GM19239 (cell line): Measurements from ENCODE around the gene PABPC3.

Experiments
- DNase-seq: peaks from one replicate; pipeline ENCODE4 v3.0.0; 2011; ENCODE audit warnings: low spot score; ENCODE audit not compliant: insufficient read length
- FAIRE-seq: peaks from 2 replicates; lab custom pipeline; 2011; peaks lifted over from hg19 to GRCh38; lab: Jason Lieb, UNC

PABPC3 gene

DNA sequence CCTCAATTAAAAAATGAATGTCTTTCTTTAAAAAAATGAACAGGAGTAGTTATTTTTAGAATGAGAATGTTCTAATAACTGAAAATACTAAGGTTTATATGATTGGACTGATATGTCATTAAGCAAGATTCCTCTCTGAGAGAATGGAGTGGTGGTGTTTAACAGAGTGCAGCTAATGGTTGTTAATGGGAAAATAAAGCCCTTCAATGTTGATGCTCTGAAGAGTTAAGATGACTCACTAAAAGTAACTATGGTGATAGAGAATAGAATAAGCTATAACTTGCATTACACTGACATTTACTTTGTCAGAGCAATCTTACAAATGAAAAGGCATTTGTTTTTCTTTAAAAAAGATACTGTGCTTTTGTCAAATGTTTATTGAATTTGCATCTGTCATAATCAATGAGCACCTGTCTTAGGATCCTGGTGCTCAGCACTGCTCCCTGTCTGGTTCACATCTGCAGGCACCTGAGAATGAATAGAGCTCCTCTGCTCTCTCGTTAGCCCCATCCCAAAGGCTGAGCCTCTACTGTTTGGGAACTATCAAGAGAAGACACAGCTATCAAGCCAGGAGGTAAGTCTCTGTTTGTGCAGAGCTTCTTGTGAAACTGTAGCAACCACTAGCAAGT lies 15.1 kb downstream of the PABPC3 start:
- DNase-seq (no peak), FAIRE-seq (no peak)

DNA sequence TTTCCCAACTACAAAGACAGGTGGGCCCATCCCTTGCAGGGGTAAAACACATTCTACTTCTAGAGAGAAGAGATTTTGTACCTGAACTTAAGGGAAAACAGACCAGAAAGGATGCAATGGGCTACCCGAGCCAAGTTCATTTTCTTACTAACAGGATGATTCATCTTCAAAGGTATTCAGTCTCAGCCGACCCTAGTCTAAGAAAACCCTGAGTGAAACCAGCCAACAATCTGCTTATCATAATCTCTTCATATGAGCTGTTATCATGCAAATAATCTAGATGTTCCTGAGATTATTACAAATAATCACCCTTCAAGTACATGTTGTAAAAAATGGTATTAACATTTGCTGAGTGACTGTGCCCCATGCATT lies 15.6 kb downstream of the PABPC3 start:
- FAIRE-seq = no peak
- DNase-seq = no peak

DNA sequence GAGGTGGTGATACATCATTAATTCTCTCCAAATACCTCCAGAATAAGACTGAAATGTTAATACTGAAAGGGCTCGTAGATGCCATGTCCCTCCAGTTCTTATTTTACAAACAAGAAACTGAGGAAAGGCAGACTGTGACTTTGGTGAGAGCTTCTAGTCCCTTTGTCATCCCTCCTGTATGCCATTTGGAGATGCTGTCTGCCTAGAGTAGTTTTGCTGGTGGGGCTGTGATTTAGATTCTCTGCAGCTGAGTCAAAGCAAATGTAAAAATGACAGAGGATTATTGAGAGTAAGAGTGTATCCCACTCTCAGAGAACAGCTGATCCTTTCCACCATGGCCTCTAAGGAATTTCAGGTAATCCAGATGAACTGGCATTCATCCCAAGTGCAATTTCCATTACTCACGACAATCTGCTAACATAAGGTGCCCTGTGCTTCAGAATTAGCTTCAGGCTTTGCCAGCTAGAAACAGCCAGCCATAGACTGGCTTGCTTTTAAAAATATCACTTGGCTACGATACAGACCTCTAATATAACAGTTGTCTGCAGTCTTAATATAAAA lies 16.8 kb downstream of the PABPC3 start:
- DNase-seq (no peak), FAIRE-seq (no peak)

DNA sequence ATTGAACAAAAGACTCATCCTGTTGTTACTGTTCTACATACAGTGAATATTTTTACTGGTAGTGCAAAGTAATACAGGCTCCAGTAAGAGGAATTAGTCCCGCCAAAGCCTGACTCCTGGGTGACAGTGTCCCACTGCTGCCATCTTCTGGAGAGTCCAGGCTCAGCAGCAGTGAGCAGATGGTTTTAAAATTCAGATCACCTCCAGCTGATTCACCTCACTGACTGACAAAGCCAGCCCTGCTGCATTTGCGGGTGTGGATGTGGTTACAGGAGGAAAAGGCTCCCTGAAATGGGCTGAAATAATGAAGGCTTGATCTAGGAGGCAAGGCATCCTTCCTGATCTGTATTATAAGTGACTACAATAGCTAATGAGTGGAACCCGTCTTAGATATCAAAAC lies 18.3 kb downstream of the PABPC3 start:
- peak; percentile 91 for FAIRE-seq
- peak; percentile 54 for DNase-seq

DNA sequence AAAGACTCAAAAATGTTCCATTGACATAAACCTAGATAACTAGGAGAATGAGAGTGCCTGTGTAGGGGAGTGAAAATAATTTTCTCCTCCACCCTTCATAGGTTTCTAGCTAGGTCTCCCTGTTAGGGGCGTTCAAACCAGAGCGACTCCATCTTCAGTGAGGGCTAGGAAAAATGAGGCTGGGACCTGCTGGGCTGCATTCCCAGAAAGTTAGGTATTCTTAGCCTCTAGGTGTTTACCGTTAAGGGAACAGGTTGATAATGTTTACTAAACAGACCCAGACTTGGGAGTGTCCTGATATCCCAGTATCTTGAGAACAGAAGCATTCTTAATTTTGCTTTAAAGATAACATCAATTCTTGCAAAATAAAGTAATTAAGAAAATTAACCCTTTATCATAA lies 20.1 kb downstream of the PABPC3 start:
- no peak for FAIRE-seq
- no peak for DNase-seq

DNA sequence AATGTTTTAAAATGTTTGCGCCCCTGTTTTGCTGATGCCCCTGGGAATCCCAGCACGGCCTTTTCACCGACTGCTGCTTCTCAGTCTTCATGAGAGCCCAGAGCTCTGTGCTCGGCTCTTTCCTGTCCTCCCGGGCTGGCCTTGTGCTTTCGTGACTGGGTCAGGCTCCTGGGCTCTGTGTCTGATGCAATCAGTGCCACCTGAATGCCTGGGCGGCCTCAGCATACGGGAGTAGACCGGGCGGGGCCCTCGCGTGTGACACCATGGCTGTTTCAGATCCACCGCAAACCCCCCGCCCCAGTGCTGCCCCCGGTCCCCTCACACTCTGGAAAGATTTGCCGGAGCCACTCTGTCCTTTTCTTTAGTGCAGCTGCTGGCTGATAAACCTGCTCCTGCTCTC lies 21.4 kb downstream of the PABPC3 start:
- DNase-seq (no peak), FAIRE-seq (no peak)

DNA sequence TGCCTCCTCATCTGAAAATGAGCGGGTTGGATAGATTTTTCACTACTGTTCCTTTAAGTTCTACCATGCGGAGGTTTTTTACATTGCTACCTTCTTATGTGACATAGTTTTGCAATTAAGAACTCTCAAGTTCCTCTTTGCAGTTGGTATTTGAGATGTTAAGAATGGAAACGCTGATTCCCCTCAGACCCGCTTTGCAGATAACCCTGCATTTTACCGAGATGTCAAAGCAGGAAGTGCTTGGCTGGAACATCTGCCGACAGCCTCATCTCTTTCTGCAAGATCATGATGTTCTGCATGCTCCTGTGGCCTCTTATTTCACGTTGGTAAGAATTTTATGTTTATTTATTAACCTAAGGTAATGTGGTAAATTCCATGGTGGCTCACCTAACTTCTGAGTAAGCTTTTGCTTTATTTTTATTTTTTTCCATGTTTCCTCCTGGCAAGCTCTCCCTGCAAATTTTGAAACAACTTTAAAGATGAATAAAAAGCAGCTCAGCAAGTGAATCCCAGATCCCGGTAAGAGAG lies 22.5 kb downstream of the PABPC3 start:
- FAIRE-seq (no peak), DNase-seq (no peak)

DNA sequence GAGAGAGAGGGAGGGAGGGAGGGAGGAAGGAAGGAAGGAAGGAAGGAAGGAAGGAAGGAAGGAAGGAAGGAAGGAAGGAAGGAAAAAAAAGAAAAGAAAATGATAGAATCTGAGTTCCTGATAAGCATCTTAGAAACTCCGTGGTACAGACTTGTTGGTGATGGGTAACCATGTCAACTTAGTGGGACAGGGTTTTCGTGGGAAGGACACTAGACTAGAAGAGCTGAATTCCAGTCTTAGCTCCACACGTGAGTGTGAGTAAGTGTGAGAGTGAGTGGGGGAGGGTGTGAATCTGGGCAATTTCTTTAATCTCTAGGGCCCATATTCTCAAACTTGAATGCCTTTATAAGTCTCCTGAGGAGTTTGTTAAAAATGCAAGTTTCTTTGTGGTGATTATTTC lies 35.0 kb downstream of the PABPC3 start:
- DNase-seq (no peak), FAIRE-seq (no peak)

DNA sequence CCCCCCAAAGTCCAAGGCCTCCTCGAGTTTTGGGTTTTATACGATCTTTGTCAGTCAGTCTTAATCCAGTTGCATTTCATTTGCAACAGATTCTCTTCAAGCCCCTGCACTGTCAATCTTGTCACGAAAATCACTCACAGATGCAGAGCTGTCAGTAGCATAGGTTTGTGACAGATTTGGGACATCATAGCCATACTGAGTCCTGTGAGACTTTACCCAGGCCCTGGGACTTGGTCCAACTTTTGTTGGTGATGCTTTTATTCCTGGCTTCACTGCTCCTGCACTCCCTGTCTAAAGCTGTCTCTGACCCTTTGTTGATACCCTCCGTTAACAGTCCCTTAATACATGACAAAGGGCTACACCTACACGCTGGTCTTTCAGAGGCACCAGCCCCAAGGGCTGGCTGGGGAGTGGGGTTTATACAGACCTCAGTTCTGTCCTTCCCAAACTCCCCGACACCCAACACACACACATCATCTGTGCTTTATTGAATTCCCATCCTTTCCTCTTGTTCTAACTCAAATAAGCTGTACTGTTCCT lies 36.0 kb downstream of the PABPC3 start:
- DNase-seq (no peak), FAIRE-seq (no peak)

DNA sequence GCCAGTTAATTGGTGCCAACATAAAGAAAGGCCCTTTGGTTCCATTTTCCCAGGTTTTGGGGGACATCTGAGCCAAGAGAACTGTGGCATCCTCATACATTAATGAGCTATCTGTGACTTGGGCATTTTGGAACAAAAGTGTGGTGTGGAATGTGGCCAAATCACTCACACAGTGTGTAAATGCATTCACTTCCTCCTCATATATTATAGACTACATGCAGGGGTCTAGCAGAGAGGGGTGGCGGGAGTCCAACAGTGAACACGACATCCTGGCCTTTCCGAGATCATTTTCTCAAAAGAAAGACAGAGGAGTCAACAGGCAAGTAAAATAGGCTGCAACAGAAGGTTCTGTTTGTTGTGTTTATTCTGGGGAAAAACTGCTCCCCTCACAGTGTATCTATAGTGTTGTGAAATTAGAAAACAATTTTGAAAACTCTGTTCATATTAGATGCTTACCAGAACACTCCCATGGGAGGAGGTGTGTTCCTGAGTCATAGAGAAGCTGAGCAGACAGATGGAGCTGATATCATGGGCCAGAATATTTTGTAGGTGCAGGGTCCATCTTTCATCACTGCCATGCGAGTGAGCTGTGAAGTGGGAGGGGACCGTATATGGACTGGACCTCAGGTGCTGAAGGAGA lies 36.9 kb downstream of the PABPC3 start:
- no peak for DNase-seq
- no peak for FAIRE-seq

DNA sequence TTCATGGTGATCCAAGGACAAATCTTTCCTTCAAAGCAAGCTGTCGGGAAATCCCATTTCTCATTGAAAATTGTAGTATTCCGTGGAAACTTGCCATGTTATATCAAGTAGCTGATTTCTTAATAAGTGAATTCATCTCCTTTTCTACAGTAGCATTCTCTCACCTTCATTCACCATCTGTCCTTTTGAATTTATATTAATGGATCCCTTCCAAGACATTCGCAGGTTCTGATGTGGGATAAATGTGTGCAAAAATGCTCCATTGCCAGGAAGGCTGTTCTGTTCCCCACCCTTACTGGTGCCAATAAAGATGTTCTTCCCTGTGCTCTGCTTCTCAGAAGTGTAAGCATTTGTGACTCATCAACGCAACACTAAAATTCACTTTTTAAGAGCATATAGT lies 40.0 kb downstream of the PABPC3 start:
- FAIRE-seq (no peak), DNase-seq (no peak)

DNA sequence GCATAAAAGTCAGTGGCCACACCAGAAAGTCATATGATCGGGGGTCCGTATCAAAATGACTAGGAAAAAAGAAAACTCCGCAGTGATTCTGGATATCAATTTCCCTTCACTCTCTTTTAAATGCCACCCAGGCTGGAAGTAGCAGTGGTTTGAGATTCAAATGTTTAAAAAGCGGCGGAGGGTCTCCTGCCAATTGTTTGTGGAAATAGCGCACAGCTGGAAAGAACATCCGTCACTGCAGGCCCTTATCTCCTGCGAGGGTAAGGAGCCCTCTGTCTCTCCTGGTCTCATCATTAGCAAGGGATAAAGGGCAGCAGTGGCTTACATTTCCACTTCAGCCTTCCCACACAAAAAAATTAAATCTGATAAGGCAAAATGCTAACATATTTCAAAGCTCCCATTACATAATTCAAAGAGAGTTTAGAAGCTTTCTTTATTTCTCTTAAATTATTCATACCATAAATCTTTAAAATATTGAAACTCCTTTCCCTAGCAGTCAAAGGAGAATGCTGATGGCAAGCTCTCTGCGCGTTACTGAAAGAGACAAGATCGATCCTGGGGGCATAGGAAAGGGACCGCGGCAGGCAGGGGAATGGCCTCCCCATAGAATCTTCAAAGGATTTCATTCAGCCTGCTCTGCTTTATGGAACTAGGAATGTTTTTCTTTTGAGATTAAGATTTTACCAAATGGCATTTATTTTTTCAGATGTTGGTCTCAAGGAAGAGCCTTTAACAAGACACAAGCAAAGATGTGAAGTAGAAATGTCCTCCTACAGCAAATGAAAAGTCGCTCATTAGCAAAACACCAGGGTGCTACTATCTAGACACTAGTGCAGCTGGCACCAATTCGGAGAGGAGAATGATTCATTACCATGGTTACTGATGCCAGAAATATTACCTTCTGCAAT lies 41.2 kb downstream of the PABPC3 start:
- DNase-seq (no peak), FAIRE-seq (no peak)

DNA sequence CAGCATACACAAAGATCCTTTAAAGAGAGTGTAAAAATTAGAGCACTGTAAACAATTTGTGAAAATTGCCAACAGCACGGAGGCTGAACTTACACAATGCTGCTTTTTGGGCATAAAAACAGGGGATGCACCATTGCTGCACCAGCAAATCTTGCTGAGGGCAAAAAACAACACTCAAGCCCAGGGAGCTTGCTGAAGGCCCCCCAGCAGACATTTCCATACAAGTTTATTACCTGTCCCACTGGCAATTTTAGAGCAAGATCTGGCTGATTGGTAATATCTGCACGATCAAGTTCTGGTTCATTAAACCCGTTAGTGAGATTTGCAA lies 41.8 kb downstream of the PABPC3 start:
- no peak for DNase-seq
- FAIRE-seq = no peak

DNA sequence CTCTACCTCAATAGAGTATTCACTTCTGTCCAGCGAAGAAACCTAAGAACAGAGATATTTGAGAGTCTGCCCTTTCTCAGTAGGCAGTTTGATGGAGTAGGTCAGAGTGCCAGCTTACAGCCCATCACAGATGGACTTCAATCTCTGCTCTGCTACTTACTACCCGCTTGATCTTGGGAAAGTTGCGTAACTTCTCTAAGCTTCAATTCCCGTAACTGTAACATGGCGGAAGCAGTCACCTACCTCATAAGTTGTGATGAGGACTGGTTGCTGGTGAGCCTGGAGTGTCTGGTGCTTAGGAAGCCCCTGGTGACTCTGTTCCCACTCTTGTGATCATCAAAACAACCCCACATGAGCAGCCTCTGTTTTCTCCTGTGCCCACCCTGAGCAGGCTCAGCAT lies 45.1 kb downstream of the PABPC3 start:
- DNase-seq (no peak), FAIRE-seq (no peak)

DNA sequence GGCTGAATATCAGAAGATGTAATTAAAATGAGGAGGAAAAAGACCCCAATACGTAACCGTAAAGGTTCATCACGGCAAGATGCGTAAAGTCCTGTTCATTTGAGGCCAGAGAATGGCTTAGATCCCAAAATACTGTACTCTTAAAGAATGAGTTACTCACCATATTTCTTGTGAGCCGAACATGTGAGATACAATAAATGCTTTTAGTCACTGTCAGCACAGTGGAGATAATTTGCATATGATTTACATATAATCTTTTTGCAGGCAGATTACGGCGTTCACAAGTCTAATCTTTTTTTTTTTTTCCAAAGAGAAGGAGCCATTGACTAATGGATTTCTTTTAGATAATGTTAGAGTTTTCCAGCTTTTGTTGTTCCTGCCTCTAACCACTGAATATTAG lies 47.8 kb downstream of the PABPC3 start:
- FAIRE-seq = no peak
- DNase-seq = no peak

DNA sequence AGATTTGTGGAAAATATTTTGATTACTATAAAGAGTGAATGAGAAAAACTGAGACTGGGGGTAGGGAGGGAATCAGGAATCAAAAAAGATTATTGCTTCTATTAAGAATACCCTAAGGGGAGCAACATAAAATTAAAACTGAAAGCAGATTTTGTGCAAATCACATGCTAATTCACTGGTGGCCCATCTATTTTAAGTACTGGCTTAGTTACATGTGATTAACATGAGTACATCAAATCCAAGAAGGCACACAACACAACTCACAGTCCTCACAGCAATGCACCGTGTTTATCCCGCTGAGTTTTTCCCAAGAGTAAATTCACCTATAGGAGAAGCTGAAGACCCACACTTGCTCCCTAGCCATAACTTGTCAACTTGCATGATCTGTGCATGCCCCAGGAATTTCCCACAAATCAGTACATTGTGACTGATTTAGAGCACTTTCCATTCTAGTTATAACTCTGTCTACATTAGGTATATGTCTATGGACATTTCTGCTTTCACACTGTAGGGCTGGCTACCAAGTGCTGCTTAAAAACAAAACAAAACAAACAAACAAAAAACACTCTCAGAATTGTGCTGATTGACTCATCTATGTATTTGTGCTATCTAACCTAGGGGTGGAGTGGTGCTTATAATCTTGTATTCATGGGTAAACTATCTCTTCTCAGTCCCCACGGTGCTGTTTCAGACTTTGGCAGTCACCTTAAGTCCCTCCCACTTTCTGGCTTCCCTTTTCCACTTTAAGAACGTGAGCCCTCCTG lies 51.9 kb downstream of the PABPC3 start:
- DNase-seq (no peak), FAIRE-seq (no peak)

DNA sequence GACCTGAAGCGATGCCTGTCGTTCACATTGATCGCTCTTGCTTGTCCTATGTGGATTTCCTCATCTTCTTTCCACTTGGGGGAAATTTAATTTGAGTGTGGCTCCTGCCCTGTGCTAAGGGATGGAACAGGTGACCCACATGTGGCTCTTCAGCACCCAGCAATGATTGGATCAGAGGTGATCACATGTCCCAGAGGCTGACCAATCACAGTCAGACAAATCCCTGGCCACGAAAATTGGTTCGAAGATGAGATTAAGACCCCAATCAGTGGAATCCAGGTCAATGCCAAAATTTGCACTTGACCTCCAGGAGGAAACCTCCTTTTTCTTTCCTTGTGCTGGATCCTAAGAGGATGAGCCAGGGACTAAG lies 52.5 kb downstream of the PABPC3 start:
- no peak for DNase-seq
- no peak for FAIRE-seq
